ENCODE results near the gene TSKS. TPM values are rescaled to one million over a fixed set of nuclear protein-coding genes. Genes with fewer than 3 reads are reported as not detected.

Gene TSKS
- total RNA-seq, 1 experiment from 2014 or later, result not detected

DNA sequence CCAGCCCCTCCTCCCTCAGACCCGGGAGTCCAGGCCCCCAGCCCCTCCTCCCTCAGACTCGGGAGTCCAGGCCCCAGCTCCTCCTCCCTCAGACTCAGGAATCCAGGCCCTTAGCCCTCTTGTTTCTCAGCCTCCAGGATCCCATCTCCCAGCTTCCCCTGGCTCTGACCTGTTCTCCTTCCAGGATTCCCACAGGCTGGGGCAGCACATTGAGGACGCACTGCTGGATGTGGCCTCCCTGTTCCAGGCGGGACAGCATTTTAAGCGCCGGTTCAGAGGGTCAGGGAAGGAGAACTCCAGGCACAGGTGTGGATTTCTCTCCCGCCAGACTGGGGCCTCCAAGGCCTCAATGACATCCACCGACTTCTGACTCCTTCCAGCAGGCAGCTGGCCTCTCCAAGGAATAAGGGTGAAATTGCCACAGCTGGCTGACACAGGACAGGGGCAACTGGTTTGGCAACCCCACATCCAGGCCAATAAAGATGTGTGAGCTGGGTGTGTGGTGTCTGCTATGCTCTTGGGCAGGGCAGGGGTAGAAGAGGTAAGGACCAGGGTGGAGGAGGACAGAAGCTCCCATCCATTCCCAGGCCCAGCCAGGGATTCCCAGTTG, 49.8 kb downstream of the TSKS start:
- no peak for DNase-seq (ENCODE audit: low read depth)

- peak; percentile 89 for DNase-seq (ENCODE audit: low read depth)
These were observed 50.7 kb downstream of the TSKS start for GRCh38 chr19:49712397-49712859.

GRCh38 chr19:49710372-49710951, 52.6 kb downstream of the TSKS start:
- DNase-seq (ENCODE audit: low read depth), result no peak

DNA sequence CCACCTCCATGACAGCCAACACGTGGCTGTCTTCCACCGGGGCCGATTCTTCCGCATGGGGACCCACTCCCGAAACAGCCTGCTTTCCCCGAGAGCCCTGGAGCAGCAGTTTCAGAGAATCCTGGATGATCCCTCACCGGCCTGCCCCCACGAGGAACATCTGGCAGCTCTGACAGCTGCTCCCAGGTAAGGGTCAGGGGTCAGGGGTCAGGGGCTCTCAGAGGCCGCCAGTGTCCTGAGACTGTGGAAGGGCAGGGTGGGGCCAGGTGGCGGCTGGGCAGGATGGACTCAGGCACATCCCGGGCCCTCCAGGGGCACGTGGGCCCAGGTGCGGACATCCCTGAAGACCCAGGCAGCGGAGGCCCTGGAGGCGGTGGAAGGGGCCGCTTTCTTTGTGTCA, 57.2 kb downstream of the TSKS start:
- no peak for DNase-seq (ENCODE audit: low read depth)

GRCh38 chr19:49704888-49705642, 58.0 kb downstream of the TSKS start:
- no peak for DNase-seq (ENCODE audit: low read depth)

DNA sequence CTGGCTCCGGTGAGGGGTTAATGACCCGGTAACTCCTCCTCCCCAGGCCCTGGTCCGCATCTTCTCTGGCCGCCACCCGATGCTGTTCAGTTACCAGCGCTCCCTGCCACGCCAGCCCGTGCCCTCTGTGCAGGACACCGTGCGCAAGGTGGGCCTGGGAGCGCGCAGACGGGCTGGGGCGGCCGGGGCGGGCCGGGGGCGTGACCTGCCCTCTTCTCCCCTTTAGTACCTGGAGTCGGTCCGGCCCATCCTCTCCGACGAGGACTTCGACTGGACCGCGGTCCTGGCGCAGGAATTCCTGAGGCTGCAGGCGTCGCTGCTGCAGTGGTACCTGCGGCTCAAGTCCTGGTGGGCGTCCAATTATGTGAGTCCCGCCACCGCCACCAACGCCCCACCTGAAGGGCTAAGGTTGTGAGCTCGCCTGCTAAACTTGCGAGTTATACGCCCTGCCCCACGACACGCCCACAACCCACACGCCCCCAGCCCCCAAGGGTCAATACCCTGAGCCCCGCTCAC, 61.8 kb downstream of the TSKS start:
- no peak for DNase-seq (ENCODE audit: low read depth)

- DNase-seq (ENCODE audit: low read depth), result no peak
These were observed 62.5 kb downstream of the TSKS start for GRCh38 chr19:49700563-49700962.

DNA sequence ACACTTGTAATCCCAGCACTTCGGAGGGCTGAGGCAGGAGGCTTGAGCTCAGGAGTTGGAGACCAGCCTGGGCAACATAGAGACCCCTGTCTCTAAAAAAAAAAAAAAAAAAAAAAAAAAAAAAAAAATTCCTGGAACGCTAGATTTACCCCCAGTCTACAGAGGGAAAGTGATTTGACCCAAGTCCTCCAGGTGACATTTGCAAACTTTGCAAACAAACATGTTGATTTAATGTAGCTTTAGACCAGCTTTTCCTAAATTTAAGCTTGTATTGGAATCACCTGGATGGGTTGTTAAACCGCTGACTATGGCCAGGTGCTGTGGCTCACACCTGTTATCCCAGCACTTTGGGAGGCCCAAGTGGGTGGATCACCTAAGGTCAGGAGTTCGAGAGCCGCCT, 63.7 kb downstream of the TSKS start:
- no peak for DNase-seq (ENCODE audit: low read depth)

DNA sequence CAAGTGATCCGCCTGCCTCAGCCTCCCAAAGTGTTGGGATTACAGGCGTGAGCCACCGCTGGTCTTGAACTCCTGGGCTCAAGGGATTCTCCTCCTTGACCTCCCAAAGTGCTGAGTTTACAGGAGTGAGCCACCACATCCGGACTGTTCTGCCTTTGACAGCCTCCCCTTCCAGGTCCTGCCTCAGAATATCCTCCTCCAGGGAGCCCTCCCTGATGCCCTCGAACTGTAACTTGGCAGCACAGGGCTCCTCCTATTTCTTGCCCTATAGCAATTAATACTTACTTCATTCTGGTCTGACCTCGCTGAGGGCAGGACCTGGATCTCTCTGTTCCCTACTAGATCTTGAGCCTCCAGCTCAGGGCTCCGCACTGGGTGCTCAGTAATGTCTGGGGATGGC, 66.2 kb downstream of the TSKS start:
- no peak for DNase-seq (ENCODE audit: low read depth)

DNA sequence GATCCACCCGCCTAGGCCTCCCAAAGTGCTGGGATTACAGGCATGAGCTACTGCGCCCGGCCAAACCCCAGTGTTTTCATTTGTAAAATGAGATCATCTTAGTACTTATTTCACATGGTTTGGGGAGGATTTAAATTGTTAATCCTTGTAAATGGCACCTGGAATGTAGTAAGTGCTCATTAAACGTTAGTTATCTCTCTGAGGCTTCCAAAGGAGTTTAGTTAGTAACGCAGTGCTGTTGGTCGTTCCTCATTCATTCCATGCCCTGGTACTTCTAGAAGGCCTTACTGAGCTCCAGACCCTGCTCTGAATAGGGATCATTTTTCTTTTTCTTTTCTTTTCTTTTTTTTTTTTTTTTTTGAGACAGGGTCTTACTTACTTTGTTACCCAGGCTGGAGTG, 67.0 kb downstream of the TSKS start:
- no peak for DNase-seq (ENCODE audit: low read depth)

GRCh38 chr19:49692147-49692506, 71.0 kb downstream of the TSKS start:
- DNase-seq (ENCODE audit: low read depth), result no peak

- DNase-seq (ENCODE audit: low read depth), result peak; percentile 76
These were observed 71.6 kb downstream of the TSKS start for GRCh38 chr19:49691243-49692146.

GRCh38 chr19:49690656-49691242, 72.4 kb downstream of the TSKS start, which contains the start of gene CPT1C:
TSS of gene CPT1C (plus strand) at chr19:49691116. CDS start at chr19:49692253, 1,137 bp downstream.
- peak; percentile 90 for DNase-seq (ENCODE audit: low read depth)

DNA sequence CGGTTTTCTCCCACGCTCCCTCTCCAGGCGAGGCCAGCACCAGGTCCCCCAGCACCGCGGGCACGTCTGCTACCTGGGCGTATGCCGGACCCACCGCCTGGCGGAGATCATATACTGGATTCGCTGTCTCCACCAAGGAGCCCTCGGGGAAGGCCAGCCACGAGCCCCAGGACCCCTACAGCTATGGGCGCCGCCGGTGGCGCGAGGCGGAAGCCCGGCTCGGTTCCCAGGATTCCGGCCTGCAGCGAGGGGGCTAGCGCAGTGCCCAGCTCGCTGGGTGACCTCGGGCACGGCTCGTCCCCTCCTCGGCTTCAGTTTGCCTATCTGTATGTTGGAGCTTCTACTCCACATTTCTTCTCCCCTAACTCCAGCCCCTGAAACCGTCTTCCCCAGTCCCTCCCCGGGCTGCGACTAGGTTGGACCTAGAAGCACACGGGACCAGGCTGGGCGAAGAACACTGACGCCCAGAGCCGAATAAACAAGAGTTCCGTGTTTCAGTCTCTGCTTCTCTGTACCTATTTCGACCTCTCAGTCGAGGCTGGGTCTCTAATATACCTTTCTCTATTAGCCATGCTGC, 72.9 kb downstream of the TSKS start:
- DNase-seq (ENCODE audit: low read depth), result no peak

Other genes with a start within 250 kb of the TSKS start
- gene RCN3, start 235.3 kb downstream of the TSKS start, total RNA-seq (2014; rRNA removed; shearing (Covaris generic)), result 178 and 202 TPM in 2 replicates
- 182 and 246 TPM in 2 replicates for gene NOSIP, start 182.8 kb downstream of the TSKS start, total RNA-seq (2014; rRNA removed; shearing (Covaris generic))
- 0.30 and 5.8 TPM in 2 replicates for gene PRRG2, start 182.0 kb downstream of the TSKS start, total RNA-seq (2014; rRNA removed; shearing (Covaris generic))
- gene PRR12, start 172.1 kb downstream of the TSKS start, total RNA-seq (2014; rRNA removed; shearing (Covaris generic)), result 1.7 and 2.5 TPM in 2 replicates
- 11.0 and 12.7 TPM in 2 replicates for gene RRAS, start 123.2 kb downstream of the TSKS start, total RNA-seq (2014; rRNA removed; shearing (Covaris generic))
- gene SCAF1, start 121.1 kb downstream of the TSKS start, total RNA-seq (2014; rRNA removed; shearing (Covaris generic)), result 32.5 and 32.8 TPM in 2 replicates
- gene IRF3, start 97.4 kb downstream of the TSKS start, total RNA-seq (2014; rRNA removed; shearing (Covaris generic)), result 88.0 and 110 TPM in 2 replicates
- gene BCL2L12, start 97.4 kb downstream of the TSKS start, total RNA-seq (2014; rRNA removed; shearing (Covaris generic)), result 15.5 and 18.1 TPM in 2 replicates
- gene PRMT1, start 86.0 kb downstream of the TSKS start, total RNA-seq (2014; rRNA removed; shearing (Covaris generic)), result 338 and 386 TPM in 2 replicates
- 0.27 and 0.40 TPM in 2 replicates for gene ADM5, start 73.7 kb downstream of the TSKS start, total RNA-seq (2014; rRNA removed; shearing (Covaris generic))
- gene CPT1C, start 72.2 kb downstream of the TSKS start, total RNA-seq (2014; rRNA removed; shearing (Covaris generic)), result 5.0 and 8.3 TPM in 2 replicates
- 44.8 and 46.5 TPM in 2 replicates for gene AP2A1, start 3.7 kb upstream of the TSKS start, total RNA-seq (2014; rRNA removed; shearing (Covaris generic))
- gene FUZ, start 50.0 kb upstream of the TSKS start, total RNA-seq (2014; rRNA removed; shearing (Covaris generic)), result 9.9 and 20.1 TPM in 2 replicates
- gene MED25, start 55.0 kb upstream of the TSKS start, total RNA-seq (2014; rRNA removed; shearing (Covaris generic)), result 17.8 and 29.9 TPM in 2 replicates
- 61.2 and 67.8 TPM in 2 replicates for gene PTOV1, start 87.9 kb upstream of the TSKS start, total RNA-seq (2014; rRNA removed; shearing (Covaris generic))
- 36.9 and 38.4 TPM in 2 replicates for gene PNKP, start 104.3 kb upstream of the TSKS start, total RNA-seq (2014; rRNA removed; shearing (Covaris generic))
- 9.6 and 10.5 TPM in 2 replicates for gene AKT1S1, start 114.0 kb upstream of the TSKS start, total RNA-seq (2014; rRNA removed; shearing (Covaris generic))
- 5.9 and 8.1 TPM in 2 replicates for gene TBC1D17, start 114.4 kb upstream of the TSKS start, total RNA-seq (2014; rRNA removed; shearing (Covaris generic))
- gene IL4I1, start 133.6 kb upstream of the TSKS start, total RNA-seq (2014; rRNA removed; shearing (Covaris generic)), result 9.1 and 9.3 TPM in 2 replicates
- gene ATF5, start 165.9 kb upstream of the TSKS start, total RNA-seq (2014; rRNA removed; shearing (Covaris generic)), result 8.9 and 17.4 TPM in 2 replicates
- 92.7 and 95.5 TPM in 2 replicates for gene NUP62, start 166.2 kb upstream of the TSKS start, total RNA-seq (2014; rRNA removed; shearing (Covaris generic))
- not detected in 2 replicates for gene SIGLEC11, start 197.9 kb upstream of the TSKS start, total RNA-seq (2014; rRNA removed; shearing (Covaris generic))